Smooth muscle cell (in vitro differentiated cells): ENCODE results near the gene FRMD5. TPM values are rescaled to one million over a fixed set of nuclear protein-coding genes. Genes with fewer than 3 reads are reported as not detected.
"Not testable (repeated sequence)": the region's sequence is repeated elsewhere in the genome, so short reads cannot be mapped to it uniquely, and the experiment has no call there.

ENCODE experiments used
- DNase-seq: peaks from one replicate; lab custom pipeline; 2025; ENCODE audit not compliant: unreplicated experiment; lab: John Stamatoyannopoulos, UW
- H2AFZ ChIP-seq: fragments of 200-600 bp; sonication (generic); 2 replicates; pipeline ENCODE4 v1.6.0; 2016; ENCODE audit warnings: antibody characterized with exemption, low read depth, mild to moderate bottlenecking
- H3F3A ChIP-seq: fragments of 200-600 bp; sonication (generic); 2 replicates; pipeline ENCODE4 v1.6.0; 2017; ENCODE audit warnings: antibody characterized with exemption, low read depth
- H3K27ac ChIP-seq: fragments of 200-600 bp; sonication (generic); 2 replicates; pipeline ENCODE4 v1.5.1; 2016; ENCODE audit warnings: low read depth, mild to moderate bottlenecking
- H3K27me3 ChIP-seq: fragments of 200-600 bp; sonication (generic); 2 replicates; pipeline ENCODE4 v1.6.1; 2016; ENCODE audit warnings: low read depth, mild to moderate bottlenecking
- H3K36me3 ChIP-seq: fragments of 200-600 bp; sonication (generic); 2 replicates; pipeline ENCODE4 v1.5.1; 2016; ENCODE audit warnings: low read depth
- H3K4me1 ChIP-seq: fragments of 200-600 bp; sonication (generic); 2 replicates; pipeline ENCODE4 v1.5.1; 2016; ENCODE audit warnings: low read depth
- H3K4me2 ChIP-seq: fragments of 200-600 bp; sonication (generic); 2 replicates; pipeline ENCODE4 v1.6.0; 2016; ENCODE audit warnings: mild to moderate bottlenecking
- H3K4me3 ChIP-seq: fragments of 200-600 bp; sonication (generic); 2 replicates; pipeline ENCODE4 v1.5.1; 2016; ENCODE audit warnings: mild to moderate bottlenecking
- H3K79me2 ChIP-seq: fragments of 200-600 bp; sonication (generic); 2 replicates; pipeline ENCODE4 v1.6.0; 2016; ENCODE audit warnings: low read depth, mild to moderate bottlenecking
- H3K9ac ChIP-seq: fragments of 200-600 bp; sonication (generic); 2 replicates; pipeline ENCODE4 v1.6.0; 2016; ENCODE audit warnings: low read depth
- H3K9me3 ChIP-seq: fragments of 200-600 bp; sonication (generic); replicated peaks from 2 replicates; pipeline ENCODE4 v1.5.1; 2016; ENCODE audit warnings: low read depth
- H4K20me1 ChIP-seq: fragments of 200-600 bp; sonication (generic); 2 replicates; pipeline ENCODE4 v1.6.0; 2016; ENCODE audit warnings: low read depth
- WGBS: methylation state at CpG from one replicate; pipeline ENCODE4 v1.1.7; 2016; ENCODE audit warnings: low lambda C conversion rate; 5-methylcytosine and 5-hydroxymethylcytosine counted together
- polyA plus RNA-seq: library from polyadenylated mRNA; unstranded; fragments of >200 nt; fragmentation: Nextera tagmentation; extraction: Ambion mirVana; gene quantifications from 2 replicates; pipeline ENCODE4 v1.2.1, GENCODE V29; 2016
- total RNA-seq: library from RNA; depleted of rRNA; stranded (reverse); fragments of >200 nt; gene quantifications from 2 replicates; pipeline ENCODE4 v1.2.3, GENCODE V29; 2014
- TF ChIP-seq, protein P1 (sequence below): fragments of 200-600 bp; sonication (generic); IDR thresholded peaks from 2 replicates; pipeline ENCODE4 v1.5.1; 2017; ENCODE audit warnings: borderline replicate concordance, mild to moderate bottlenecking, antibody characterized with exemption; ENCODE audit not compliant: insufficient read depth, poor library complexity, severe bottlenecking

The FRMD5 gene
- total and polyA plus RNA-seq, 2 experiments from 2014 or later: 0.46 to 7.2 TPM

DNA sequence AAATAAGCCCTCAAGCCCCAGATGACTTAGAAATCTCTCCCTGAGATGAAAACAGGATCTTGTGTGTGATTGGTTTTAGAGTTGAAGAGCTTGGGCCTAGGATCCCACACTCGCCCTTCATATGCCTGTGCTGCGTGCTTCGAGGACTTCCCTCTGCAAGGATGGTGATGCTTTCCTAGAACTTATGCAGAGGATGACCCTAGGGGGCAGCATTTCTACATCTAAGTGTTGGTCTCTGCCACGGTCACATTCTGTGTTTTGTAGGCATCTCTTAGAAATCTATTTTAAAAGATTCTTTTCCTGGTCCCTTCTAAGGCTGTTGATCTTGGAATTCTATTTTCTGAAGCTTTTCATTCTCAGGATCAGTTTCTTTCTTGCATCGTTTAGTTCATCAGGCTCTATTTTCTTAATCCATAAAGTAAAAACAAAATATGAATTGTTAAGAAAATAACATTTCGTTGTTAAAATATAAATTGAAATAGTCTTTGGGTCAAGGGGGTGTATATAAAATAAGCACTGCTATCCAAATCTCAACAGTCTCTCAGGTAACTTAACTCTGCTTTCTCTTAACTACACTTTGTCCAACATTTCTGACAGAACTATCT is 322.6 kb downstream of the FRMD5 start:
- Histone ChIP-seq H3K9me3 (no peaks in the 10 kb centered on the region), H3K79me2 (no peaks in the 10 kb centered on the region), H3K27ac (no peak overlapping the region), H3K9ac (no peak overlapping the region), H3K4me1 (no peaks in the 10 kb centered on the region), H3K36me3 (no peaks in the 10 kb centered on the region), H2AFZ (no peak overlapping the region), H3K4me2 (no peak overlapping the region), H3K27me3 (no peaks in the 10 kb centered on the region), H3K4me3 (no peak overlapping the region), H3F3A (no peaks in the 10 kb centered on the region), H4K20me1 (no peaks in the 10 kb centered on the region)
- TF ChIP-seq, protein P1, sequence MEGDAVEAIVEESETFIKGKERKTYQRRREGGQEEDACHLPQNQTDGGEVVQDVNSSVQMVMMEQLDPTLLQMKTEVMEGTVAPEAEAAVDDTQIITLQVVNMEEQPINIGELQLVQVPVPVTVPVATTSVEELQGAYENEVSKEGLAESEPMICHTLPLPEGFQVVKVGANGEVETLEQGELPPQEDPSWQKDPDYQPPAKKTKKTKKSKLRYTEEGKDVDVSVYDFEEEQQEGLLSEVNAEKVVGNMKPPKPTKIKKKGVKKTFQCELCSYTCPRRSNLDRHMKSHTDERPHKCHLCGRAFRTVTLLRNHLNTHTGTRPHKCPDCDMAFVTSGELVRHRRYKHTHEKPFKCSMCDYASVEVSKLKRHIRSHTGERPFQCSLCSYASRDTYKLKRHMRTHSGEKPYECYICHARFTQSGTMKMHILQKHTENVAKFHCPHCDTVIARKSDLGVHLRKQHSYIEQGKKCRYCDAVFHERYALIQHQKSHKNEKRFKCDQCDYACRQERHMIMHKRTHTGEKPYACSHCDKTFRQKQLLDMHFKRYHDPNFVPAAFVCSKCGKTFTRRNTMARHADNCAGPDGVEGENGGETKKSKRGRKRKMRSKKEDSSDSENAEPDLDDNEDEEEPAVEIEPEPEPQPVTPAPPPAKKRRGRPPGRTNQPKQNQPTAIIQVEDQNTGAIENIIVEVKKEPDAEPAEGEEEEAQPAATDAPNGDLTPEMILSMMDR: peak; percentile 75
- DNase-seq: peak; percentile 3
- WGBS: 64% methylated on average over 6 of the region's 6 CpGs

DNA sequence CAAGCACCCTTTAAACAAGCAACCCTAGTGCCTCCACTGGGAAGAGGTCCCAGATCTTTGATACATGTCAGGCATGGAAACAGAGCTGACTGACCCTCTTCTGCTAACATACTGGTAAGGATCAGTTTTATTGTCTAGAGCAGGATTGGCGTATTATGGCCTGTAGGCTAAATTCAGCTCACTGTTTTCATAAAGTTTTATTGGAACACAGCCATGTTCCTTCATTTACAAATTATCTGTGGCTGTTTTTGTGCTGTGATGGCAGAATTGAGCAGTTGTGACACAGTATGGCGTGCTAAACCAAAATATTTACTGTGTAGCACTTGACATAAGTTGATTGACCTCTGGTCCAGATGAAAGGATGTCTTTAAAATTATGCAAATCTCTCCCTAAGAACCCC is 323.2 kb downstream of the FRMD5 start:
- no peak overlapping the region for H3K4me2 ChIP-seq
- no peaks in the 10 kb centered on the region for H3K4me1 ChIP-seq
- H3K9me3 ChIP-seq: no peaks in the 10 kb centered on the region
- TF ChIP-seq, protein P1: no peak
- no peak overlapping the region for H2AFZ ChIP-seq
- no peaks in the 10 kb centered on the region for H3K79me2 ChIP-seq
- H3K9ac ChIP-seq: no peak overlapping the region
- no peaks in the 10 kb centered on the region for H3K36me3 ChIP-seq
- H3K27ac ChIP-seq: no peak overlapping the region
- DNase-seq: no peak
- no peak overlapping the region for H3K4me3 ChIP-seq
- WGBS: 98% methylated on average over 2 of the region's 2 CpGs
- no peaks in the 10 kb centered on the region for H3K27me3 ChIP-seq
- H4K20me1 ChIP-seq: no peaks in the 10 kb centered on the region
- H3F3A ChIP-seq: no peaks in the 10 kb centered on the region

DNA sequence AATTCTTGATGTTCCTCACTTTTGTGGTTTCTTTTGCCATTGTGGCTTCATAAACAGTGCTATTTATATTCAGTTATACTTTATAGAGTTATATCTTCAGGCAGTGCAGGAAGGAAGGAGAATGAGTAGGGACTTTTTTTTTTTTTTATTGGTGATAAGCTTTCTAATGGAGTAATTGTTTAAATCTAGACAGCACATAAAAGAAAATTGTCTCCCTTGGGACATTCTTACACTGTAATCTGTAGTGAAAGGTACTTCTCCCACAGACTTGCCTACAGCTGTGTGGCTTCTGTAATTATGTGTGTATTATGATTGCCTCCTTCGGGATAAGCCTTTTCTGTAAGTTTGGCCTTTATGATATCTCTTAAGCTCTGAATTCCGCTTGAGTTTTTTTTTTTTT is 326.7 kb downstream of the FRMD5 start:
- TF ChIP-seq, protein P1: no peak
- WGBS: 67% methylated on average over 2 of the region's 2 CpGs
- no peaks in the 10 kb centered on the region for H3K79me2 ChIP-seq
- H3K27me3 ChIP-seq: no peaks in the 10 kb centered on the region
- H3K9ac ChIP-seq: no peak overlapping the region
- H3F3A ChIP-seq: no peaks in the 10 kb centered on the region
- no peaks in the 10 kb centered on the region for H3K9me3 ChIP-seq
- no peaks in the 10 kb centered on the region for H3K36me3 ChIP-seq
- H4K20me1 ChIP-seq: no peaks in the 10 kb centered on the region
- no peak overlapping the region for H3K4me2 ChIP-seq
- no peak overlapping the region for H2AFZ ChIP-seq
- H3K27ac ChIP-seq: no peak overlapping the region
- no peaks in the 10 kb centered on the region for H3K4me1 ChIP-seq
- no peak for DNase-seq
- H3K4me3 ChIP-seq: no peak overlapping the region

DNA sequence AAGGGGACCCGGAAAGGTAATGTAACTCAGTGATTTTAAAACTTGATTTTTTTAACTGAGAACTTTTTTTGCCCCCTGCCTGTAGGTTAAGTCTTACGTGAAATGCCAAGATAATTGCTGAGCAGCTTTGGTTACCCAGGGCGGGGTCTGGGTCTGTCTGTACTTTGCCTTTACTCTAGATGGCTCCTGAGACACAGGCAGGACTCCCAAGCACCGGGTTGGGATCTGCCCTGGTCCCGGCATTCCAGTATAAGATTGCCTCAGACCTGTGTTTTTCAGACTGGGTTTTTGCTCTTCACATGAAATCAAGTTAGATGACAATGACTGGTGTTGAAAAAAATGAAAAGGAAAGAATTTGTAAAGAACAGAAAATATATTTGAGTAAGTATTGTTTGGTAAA is 328.0 kb downstream of the FRMD5 start:
- Histone ChIP-seq H3K4me3 (no peak overlapping the region), H3K4me2 (no peak overlapping the region), H3K4me1 (no peaks in the 10 kb centered on the region), H3K79me2 (no peaks in the 10 kb centered on the region), H3F3A (no peaks in the 10 kb centered on the region), H3K9ac (no peak overlapping the region), H3K27me3 (no peaks in the 10 kb centered on the region), H3K9me3 (no peaks in the 10 kb centered on the region), H4K20me1 (no peaks in the 10 kb centered on the region), H3K27ac (no peak overlapping the region), H3K36me3 (no peaks in the 10 kb centered on the region), H2AFZ (no peak overlapping the region)
- WGBS: 93% methylated on average over 5 of the region's 5 CpGs
- no peak for DNase-seq
- TF ChIP-seq, protein P1: no peak

DNA sequence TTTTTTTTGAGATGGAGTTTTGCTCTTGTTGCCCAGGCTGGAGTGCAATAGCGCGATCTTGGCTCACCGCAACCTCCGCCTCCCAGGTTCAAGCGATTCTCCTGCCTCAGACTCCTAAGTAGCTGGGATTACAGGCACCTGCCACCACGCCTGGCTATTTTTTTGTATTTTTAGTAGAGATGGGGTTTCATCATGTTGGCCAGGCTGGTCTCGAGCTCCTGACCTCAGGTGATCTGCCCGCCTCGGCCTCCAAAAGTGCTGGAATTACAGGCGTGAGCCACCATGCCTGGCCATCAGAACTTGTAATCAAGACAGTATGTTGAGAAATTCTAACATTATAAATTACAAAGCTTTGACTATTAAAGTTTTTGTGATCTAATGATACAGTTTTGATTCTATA is 328.4 kb downstream of the FRMD5 start:
- DNase-seq, H3K4me1 ChIP-seq, H3K27me3 ChIP-seq, H3K4me3 ChIP-seq, H3K79me2 ChIP-seq, H3K4me2 ChIP-seq, H3K36me3 ChIP-seq, H3K9me3 ChIP-seq, H2AFZ ChIP-seq, H3K9ac ChIP-seq, H3F3A ChIP-seq, H3K27ac ChIP-seq, H4K20me1 ChIP-seq: not testable (repeated sequence)
- WGBS: 96% methylated on average over 10 of the region's 10 CpGs
